Measurements from ENCODE around the gene FAM83D.
"Not testable (repeated sequence)": the region's sequence is repeated elsewhere in the genome, so short reads cannot be mapped to it uniquely, and the experiment has no call there.

FAM83D gene

GRCh38 chr20:38937000-38937399 is 10.8 kb downstream of the FAM83D start:
- no peak for DNase-seq

DNA sequence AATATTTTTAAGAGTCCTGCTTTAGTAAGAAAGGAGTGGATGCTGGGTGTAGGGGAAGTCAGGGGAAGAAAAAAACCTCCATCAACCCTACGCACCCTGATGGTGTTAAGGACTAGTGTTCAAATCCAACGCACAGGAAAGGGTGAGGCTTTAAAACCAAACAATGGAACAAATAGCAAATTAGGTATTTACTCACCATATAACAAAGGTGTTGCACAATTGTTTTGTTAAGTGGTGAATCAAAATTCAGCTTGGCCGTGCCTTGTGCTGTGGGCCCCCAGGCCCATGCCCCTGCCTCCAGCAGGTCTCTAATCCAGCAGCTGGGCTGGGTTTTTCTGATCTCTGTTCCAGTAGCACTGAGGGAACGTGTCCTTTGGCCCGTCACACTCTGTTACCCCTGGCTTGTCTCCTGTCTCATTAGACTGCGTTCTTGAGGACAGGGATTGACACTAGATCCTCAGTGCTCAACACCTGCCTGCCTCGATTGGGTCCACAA is 11.8 kb downstream of the FAM83D start:
- DNase-seq: no peak

GRCh38 chr20:38939686-38940085 is 13.5 kb downstream of the FAM83D start:
- DNase-seq: no peak

DNA sequence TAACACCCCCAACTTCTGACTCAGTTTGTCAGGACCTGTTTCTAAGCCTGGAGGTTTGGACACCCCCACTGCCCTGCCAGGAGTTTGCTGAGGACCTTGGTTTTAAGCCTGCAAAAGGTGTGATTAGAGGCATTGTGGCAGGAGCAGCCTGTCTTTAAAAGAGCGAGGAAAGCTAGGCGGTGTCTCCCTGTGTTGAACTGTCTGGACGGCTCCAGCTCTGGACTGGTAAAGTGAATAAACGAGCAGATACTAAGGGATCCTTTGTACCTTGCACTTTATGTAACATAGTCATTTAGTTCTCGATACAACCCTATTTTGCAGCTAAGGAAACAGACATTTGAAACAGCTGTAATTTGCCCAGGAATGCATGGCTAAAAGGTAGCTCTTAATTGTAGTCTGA is 14.4 kb downstream of the FAM83D start:
- no peak for DNase-seq

GRCh38 chr20:38941726-38942389 is 15.6 kb downstream of the FAM83D start:
- DNase-seq: no peak

- DNase-seq: no peak
Measured at GRCh38 chr20:38945012-38945411, 18.8 kb downstream of the FAM83D start.

- DNase-seq: no peak
Measured at GRCh38 chr20:38946836-38947235, 20.6 kb downstream of the FAM83D start.

GRCh38 chr20:38947931-38948362 is 21.7 kb downstream of the FAM83D start:
- no peak for DNase-seq

DNA sequence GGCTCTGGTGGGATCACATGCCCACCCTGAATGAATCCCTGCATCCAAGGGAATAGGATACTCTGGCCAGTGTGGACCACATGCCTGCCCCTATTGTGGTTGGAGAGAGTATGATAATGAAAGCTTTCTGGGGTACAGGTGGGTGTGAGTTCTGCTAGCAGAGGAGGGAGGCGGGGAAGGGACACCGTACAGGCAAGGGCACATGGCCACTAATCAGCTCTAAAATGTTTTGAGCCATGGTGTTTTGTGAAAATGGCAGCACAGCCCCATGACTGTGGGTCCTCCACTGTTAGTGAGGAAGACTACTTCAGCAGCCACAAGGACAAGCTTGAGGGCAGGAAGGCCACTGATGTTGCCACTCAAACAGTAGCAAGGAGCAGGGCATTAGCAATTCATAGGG is 24.0 kb downstream of the FAM83D start:
- no peak for DNase-seq

DNA sequence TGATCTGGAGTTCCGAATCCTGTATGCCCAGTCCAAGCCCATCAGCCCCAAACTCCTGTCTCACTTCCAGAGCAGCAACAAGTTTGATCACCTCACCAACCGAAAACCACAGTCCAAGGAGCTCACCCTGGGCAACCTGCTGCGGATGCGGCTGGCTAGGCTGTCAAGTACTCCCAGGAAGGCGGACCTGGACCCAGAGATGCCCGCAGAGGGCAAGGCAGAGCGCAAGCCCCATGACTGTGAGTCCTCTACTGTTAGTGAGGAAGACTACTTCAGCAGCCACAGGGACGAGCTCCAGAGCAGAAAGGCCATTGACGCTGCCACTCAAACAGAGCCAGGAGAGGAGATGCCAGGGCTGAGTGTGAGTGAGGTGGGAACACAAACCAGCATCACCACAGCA is 25.4 kb downstream of the FAM83D start:
- no peak for DNase-seq

- DNase-seq: no peak
Measured at GRCh38 chr20:38952153-38952552, 25.9 kb downstream of the FAM83D start.

GRCh38 chr20:38953630-38954340 is 27.6 kb downstream of the FAM83D start:
- DNase-seq: no peak

GRCh38 chr20:38957235-38957876 is 31.1 kb downstream of the FAM83D start:
- no peak for DNase-seq

- no peak for DNase-seq
Measured at GRCh38 chr20:38957915-38958485, 31.8 kb downstream of the FAM83D start.

- not testable (repeated sequence) for DNase-seq
Measured at GRCh38 chr20:38960187-38960687, 34.0 kb downstream of the FAM83D start.

DNA sequence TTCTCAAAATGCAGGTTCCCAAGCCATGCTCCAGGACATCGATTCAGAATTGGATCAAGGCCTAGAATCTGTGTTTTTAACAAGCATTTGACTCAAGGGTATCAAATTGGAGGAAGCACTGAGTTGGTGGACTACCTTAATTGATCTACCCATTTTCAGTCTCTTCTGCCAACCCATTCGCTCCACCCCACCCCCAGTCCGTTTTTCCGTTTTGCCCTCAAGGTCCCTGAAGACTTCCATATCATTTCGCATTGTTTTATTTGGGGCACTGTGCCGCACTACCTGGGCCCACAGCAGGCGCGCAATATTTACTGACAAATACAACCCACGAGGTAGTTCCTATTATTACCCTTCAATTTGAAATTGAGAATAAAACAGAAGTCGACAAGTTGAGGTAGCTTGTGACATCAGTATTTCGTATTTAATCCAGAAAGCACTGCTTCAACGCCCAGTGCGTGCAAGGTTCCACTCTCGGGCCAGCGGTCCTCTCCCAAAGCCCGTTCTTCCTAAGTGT is 35.4 kb downstream of the FAM83D start:
- DNase-seq: no peak

GRCh38 chr20:38962044-38962927 is 36.1 kb downstream of the FAM83D start, which contains the start of gene DHX35:
Gene DHX35, plus strand, starts transcription at chr20:38962344. Its CDS starts 24 bp downstream, at chr20:38962368.
- DNase-seq: peak; percentile 98

- DNase-seq: no peak
Measured at GRCh38 chr20:38962928-38963401, 36.7 kb downstream of the FAM83D start.

DNA sequence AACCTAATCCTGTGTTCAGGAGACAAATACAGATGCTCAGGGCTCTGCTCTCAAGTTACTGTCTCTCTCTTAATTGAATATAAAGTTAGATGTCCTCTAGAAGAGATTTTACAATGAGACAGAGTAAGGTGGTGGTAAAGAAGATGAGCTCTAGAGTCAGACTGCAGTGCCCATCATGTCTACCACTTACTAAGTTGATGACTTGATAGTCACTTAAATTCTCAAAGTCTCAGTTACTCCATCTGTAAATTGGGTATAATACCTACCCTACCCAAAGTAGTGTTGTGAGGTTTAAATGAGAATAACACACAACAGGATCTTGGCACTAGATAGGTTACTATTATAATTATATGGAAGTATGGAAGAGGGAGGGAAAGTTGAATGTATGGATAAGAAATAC is 37.5 kb downstream of the FAM83D start:
- DNase-seq: no peak

DNA sequence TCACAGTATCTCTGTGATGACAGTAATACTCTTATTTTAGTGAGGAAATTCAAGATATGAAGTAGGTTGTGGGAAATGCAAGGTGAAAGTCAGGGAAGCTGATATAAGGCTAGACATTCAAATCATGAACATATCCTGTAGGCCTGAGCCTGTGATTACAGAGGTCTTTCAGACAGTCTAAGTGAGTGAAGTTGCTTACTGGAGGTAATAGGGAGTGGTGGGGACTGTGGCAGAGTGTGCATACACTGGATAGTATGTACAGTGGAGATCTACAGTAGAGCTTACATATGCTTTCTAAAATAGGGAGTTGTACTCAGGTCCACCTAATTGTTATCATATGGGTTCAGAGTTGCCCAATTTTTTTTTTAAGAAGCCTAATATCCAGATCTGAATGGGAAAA is 39.0 kb downstream of the FAM83D start:
- DNase-seq: no peak

DNA sequence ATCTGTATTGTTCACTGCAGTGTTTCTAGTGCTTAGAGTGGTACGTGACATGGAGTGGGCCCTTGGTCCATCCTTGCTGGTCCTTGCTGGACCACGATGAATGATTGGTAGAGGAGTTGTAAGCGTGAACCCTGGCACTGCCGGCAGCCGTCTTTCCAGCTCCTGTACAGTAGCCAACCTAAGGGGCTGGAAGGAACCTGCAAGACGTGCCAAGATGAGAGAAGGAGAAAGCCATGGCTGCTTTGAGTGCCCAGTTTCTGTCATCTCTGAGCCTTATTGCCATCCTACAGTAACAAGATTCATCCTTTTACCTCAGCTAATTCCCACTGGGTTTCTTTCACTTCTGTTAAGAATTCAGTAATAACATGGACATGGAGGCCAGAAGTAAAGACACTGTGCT is 41.9 kb downstream of the FAM83D start:
- DNase-seq: no peak

DNA sequence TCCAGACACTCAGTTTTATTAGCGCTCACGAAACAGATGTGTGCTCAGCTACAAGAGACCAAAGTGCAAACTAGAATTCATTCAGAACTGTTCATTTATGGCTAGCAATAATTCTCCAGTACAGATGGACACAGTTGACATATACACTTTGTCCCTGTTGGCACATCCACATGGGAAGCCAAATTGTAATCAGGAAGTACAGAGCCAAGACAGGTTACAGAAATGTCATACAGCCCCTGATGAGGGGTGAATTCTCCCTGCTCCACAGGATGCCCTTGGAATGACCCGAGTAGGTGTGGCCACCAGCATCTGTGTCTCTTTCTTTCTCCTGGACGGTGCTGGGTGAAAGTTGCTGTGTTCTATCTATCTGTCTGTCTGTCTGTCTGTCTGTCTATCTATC is 43.5 kb downstream of the FAM83D start:
- DNase-seq: no peak
